Measurements from ENCODE around the gene SEC16A.

SEC16A gene

GRCh38 chr9:136405481-136405880 lies 77.4 kb downstream of the SEC16A start:
- no peak for DNase-seq (ENCODE audit: low read depth, low spot score)
- ChIA-PET CTCF (no interaction called here), POLR2A (no interaction called here)
- no peak overlapping the region for H3K4me3 ChIP-seq (ENCODE audit: low read depth, low read length)
- no peak for TF ChIP-seq CTCF (IDR thresholded peaks at IDR 0.05; ENCODE audit: insufficient read depth, low read length, missing control alignments)

GRCh38 chr9:136404801-136405136 lies 78.1 kb downstream of the SEC16A start:
- POLR2A ChIA-PET, result no interaction called here
- no peak for DNase-seq (ENCODE audit: low read depth, low spot score)
- TF ChIP-seq CTCF (IDR thresholded peaks at IDR 0.05; ENCODE audit: insufficient read depth, low read length, missing control alignments), result no peak
- CTCF ChIA-PET, result interaction anchor here (9.7 kb wide), 1 partner anchor 92 kb away, joined by 142 read pairs; no protein-coding TSS in a partner anchor
- no peak overlapping the region for H3K4me3 ChIP-seq (ENCODE audit: low read depth, low read length)

GRCh38 chr9:136403915-136404800 lies 78.7 kb downstream of the SEC16A start:
- ChIA-PET POLR2A (no interaction called here), CTCF (interaction anchor here (0.5 to 9.7 kb wide), 3 partner anchors 9 to 91 kb away, joined by 3 to 142 read pairs (median 35); no protein-coding TSS in a partner anchor)
- H3K4me3 ChIP-seq (ENCODE audit: low read depth, low read length), result no peak overlapping the region
- TF ChIP-seq CTCF (IDR thresholded peaks at IDR 0.05; ENCODE audit: insufficient read depth, low read length, missing control alignments), result no peak
- DNase-seq (ENCODE audit: low read depth, low spot score), result no peak

- no peak for TF ChIP-seq CTCF (IDR thresholded peaks at IDR 0.05; ENCODE audit: insufficient read depth, low read length, missing control alignments)
- ChIA-PET POLR2A (no interaction called here), CTCF (interaction anchor here (0.5 to 9.7 kb wide), 3 partner anchors 9 to 91 kb away, joined by 3 to 142 read pairs (median 35); no protein-coding TSS in a partner anchor)
- no peak overlapping the region for H3K4me3 ChIP-seq (ENCODE audit: low read depth, low read length)
- DNase-seq (ENCODE audit: low read depth, low spot score), result no peak
Measured at GRCh38 chr9:136403538-136403914, 79.3 kb downstream of the SEC16A start.

GRCh38 chr9:136402067-136402466 lies 80.8 kb downstream of the SEC16A start:
- TF ChIP-seq CTCF (IDR thresholded peaks at IDR 0.05; ENCODE audit: insufficient read depth, low read length, missing control alignments), result no peak
- CTCF ChIA-PET, result interaction anchor here (1.1 to 9.7 kb wide), 11 partner anchors 7 to 89 kb away, joined by 3 to 142 read pairs (median 18); partner anchors contain the start of genes DNLZ, ENTR1 and PMPCA
- POLR2A ChIA-PET, result no interaction called here
- H3K4me3 ChIP-seq (ENCODE audit: low read depth, low read length), result no peak overlapping the region
- no peak for DNase-seq (ENCODE audit: low read depth, low spot score)

GRCh38 chr9:136401173-136401922 lies 81.5 kb downstream of the SEC16A start:
- no peak for DNase-seq (ENCODE audit: low read depth, low spot score)
- ChIA-PET CTCF (interaction anchor here (0.6 to 9.7 kb wide), 26 partner anchors 8 to 429 kb away, joined by 3 to 142 read pairs (median 5); partner anchors contain the start of genes DNLZ, ENTR1 and PMPCA), POLR2A (interaction anchor here (1.1 kb wide), 1 partner anchor 8 kb away, joined by 6 read pairs; no protein-coding TSS in a partner anchor)
- no peak for TF ChIP-seq CTCF (IDR thresholded peaks at IDR 0.05; ENCODE audit: insufficient read depth, low read length, missing control alignments)
- H3K4me3 ChIP-seq (ENCODE audit: low read depth, low read length), result no peak overlapping the region
